OCI-LY7 (cell line): ENCODE results near the gene ETS2. TPM values are rescaled to one million over a fixed set of nuclear protein-coding genes. Genes with fewer than 3 reads are reported as not detected.
A peak's percentile ranks its signal among the peaks of the same experiment; 100 is the strongest.

Experiments
- BruUV-seq: library from RNA; stranded (reverse); fragments of 400-500 nt; replicated peaks from 2 replicates; lab custom pipeline; 2021; lab: Mats Ljungman, UMichigan
- CTCF ChIA-PET: fragments of 300-600 bp; sonication (Branson Sonifier 250); formaldehyde crosslinking; loops from one replicate; lab custom pipeline; 2022; ENCODE audit warnings: antibody characterized with exemption; ENCODE audit not compliant: unreplicated experiment; lab: Charles Lee
- POLR2A ChIA-PET: fragments of 300-600 bp; sonication (Branson Sonifier 250); formaldehyde crosslinking; loops from one replicate; lab custom pipeline; 2022; ENCODE audit warnings: antibody characterized with exemption; lab: Charles Lee
- DNase-seq: peaks from one replicate; pipeline ENCODE4 v3.0.0-alpha.2; 2015; ENCODE audit warnings: low spot score
- H2AFZ ChIP-seq: fragments of 200-600 bp; sonication (generic), shearing (Covaris generic); 2 replicates; pipeline ENCODE4 v1.6.1; 2014; ENCODE audit warnings: mild to moderate bottlenecking, antibody characterized with exemption, low read length, moderate library complexity
- H3K27ac ChIP-seq: fragments of 200-600 bp; sonication (generic); 2 replicates; pipeline ENCODE4 v1.5.1; 2014; ENCODE audit warnings: mixed run types, low read depth, mild to moderate bottlenecking, moderate library complexity, low read length, inconsistent platforms; ENCODE audit not compliant: poor library complexity, severe bottlenecking
- H3K36me3 ChIP-seq: fragments of 200-600 bp; sonication (generic); 2 replicates; pipeline ENCODE4 v1.6.1; 2014; ENCODE audit warnings: mild to moderate bottlenecking, antibody characterized with exemption, low read length, moderate library complexity, mixed read lengths; ENCODE audit not compliant: insufficient read depth
- H3K4me1 ChIP-seq: fragments of 200-600 bp; sonication (generic); 2 replicates; pipeline ENCODE4 v1.5.1; 2014; ENCODE audit warnings: mild to moderate bottlenecking, low read length; ENCODE audit not compliant: insufficient read depth, poor library complexity, severe bottlenecking
- H3K4me2 ChIP-seq: fragments of 200-600 bp; sonication (generic); 2 replicates; pipeline ENCODE4 v1.6.1; 2014; ENCODE audit warnings: mild to moderate bottlenecking, low read length
- H3K4me3 ChIP-seq: fragments of 200-600 bp; sonication (generic); 2 replicates; pipeline ENCODE4 v1.5.1; 2014; ENCODE audit warnings: mild to moderate bottlenecking, low read depth, low read length; ENCODE audit not compliant: poor library complexity, severe bottlenecking
- H3K79me2 ChIP-seq: fragments of 200-600 bp; sonication (generic); 2 replicates; pipeline ENCODE4 v1.6.1; 2016; ENCODE audit warnings: low read depth, mild to moderate bottlenecking, low read length, moderate library complexity, mixed read lengths; ENCODE audit not compliant: insufficient read depth
- H3K9me2 ChIP-seq: fragments of 200-600 bp; sonication (generic); 2 replicates; pipeline ENCODE4 v1.6.1; 2016; ENCODE audit warnings: mild to moderate bottlenecking, low read length, mixed read lengths; ENCODE audit not compliant: insufficient read depth
- H3K9me3 ChIP-seq: fragments of 200-600 bp; sonication (generic); 2 replicates; pipeline ENCODE4 v1.6.1; 2014; ENCODE audit warnings: mild to moderate bottlenecking, mixed run types, low read length, mixed read lengths
- H4K20me1 ChIP-seq: fragments of 200-600 bp; sonication (generic); 2 replicates; pipeline ENCODE4 v1.6.1; 2014; ENCODE audit warnings: mild to moderate bottlenecking, antibody characterized with exemption, low read length, moderate library complexity, mixed read lengths; ENCODE audit not compliant: insufficient read depth
- CTCF ChIP-seq: fragments of 200-600 bp; sonication (generic); conservative IDR thresholded peaks from 2 replicates; pipeline ENCODE4 v1.5.1; 2014; ENCODE audit warnings: mild to moderate bottlenecking, antibody characterized with exemption, low read length, moderate library complexity, mixed read lengths
- EZH2phosphoT487 ChIP-seq: fragments of 200-600 bp; sonication (generic); IDR thresholded peaks from 2 replicates; pipeline ENCODE4 v1.6.1; 2018; ENCODE audit warnings: low read depth, borderline replicate concordance, mild to moderate bottlenecking, mixed run types, antibody characterized with exemption, low read length, moderate library complexity, mixed read lengths
- intact Hi-C: fragments of 100-400 bp; cut with micrococcal nuclease; formaldehyde crosslinking; loops from one replicate; pipeline ENCODE4 v1.10.0; 2022; ENCODE audit not compliant: unreplicated experiment
- total RNA-seq, 2 experiments: library from RNA; depleted of rRNA in 1 of 2; stranded (reverse); fragments of >200 nt in 1 of 2; shearing (Covaris generic) in 1 of 2; gene quantifications; 2 replicates each; pipeline ENCODE4 v1.2.3, GENCODE V29; 2014 to 2022

Gene ETS2
- total RNA-seq, 2 experiments from 2014 or later = 9.8 to 24.1 TPM

- intact Hi-C loops = loop anchor here (5.0 kb wide), 2 partner anchors 55 to 75 kb away; no protein-coding TSS in a partner anchor
- H3K36me3 ChIP-seq = peaks cover 39% of the 10 kb centered on the region
- no TSS peak for BruUV-seq
- no peak for DNase-seq
- TF ChIP-seq CTCF (no peak), EZH2phosphoT487 (no peak)
- peaks cover 34% of the 10 kb centered on the region for H3K79me2 ChIP-seq
- peak overlapping the region; percentile 88 for H3K4me2 ChIP-seq
- H3K9me2 ChIP-seq = no peaks in the 10 kb centered on the region
- ChIA-PET CTCF (interaction anchor here (0.5 kb wide), 1 partner anchor 1112 kb away, joined by 3 read pairs; no protein-coding TSS in a partner anchor), POLR2A (interaction anchor here (0.6 to 1.8 kb wide), 6 partner anchors 25 to 177 kb away, joined by 3 to 7 read pairs (median 4); no protein-coding TSS in a partner anchor)
- 0 out of 2 replicates have a peak, but pooled peaks cover 4% of the 10 kb centered on the region for H4K20me1 ChIP-seq
- H3K9me3 ChIP-seq = 0 out of 2 replicates have a peak, but pooled peaks cover 3% of the 10 kb centered on the region
- H3K4me1 ChIP-seq = peaks cover 41% of the 10 kb centered on the region
- H3K4me3 ChIP-seq = peak overlapping the region; percentile 88
- no peak overlapping the region for H3K27ac ChIP-seq
- H2AFZ ChIP-seq = peak overlapping the region; percentile 80; the same call in 1 of the 2 replicates
Observed at GRCh38 chr21:38806942-38807284, 1.2 kb downstream of the ETS2 start.

- Histone ChIP-seq H3K9me3 (0 out of 2 replicates have a peak, but pooled peaks cover 3% of the 10 kb centered on the region), H3K27ac (no peak overlapping the region), H2AFZ (no peak overlapping the region), H3K4me3 (peak overlapping the region; percentile 88), H3K9me2 (no peaks in the 10 kb centered on the region), H3K4me2 (peak overlapping the region; percentile 88), H3K36me3 (peaks cover 44% of the 10 kb centered on the region), H3K79me2 (peaks cover 34% of the 10 kb centered on the region), H3K4me1 (peaks cover 41% of the 10 kb centered on the region), H4K20me1 (0 out of 2 replicates have a peak, but pooled peaks cover 4% of the 10 kb centered on the region)
- CTCF ChIA-PET = interaction anchor here (0.5 kb wide), 2 partner anchors 29 to 1112 kb away, joined by 3 to 7 read pairs; no protein-coding TSS in a partner anchor
- POLR2A ChIA-PET = interaction anchor here (0.6 to 1.8 kb wide), 12 partner anchors 10 to 177 kb away, joined by 3 to 7 read pairs (median 4); no protein-coding TSS in a partner anchor
- DNase-seq = no peak
- TF ChIP-seq EZH2phosphoT487 = no peak
- no peak for TF ChIP-seq CTCF
- intact Hi-C loops = loop anchor here (5.0 kb wide), 2 partner anchors 55 to 75 kb away; no protein-coding TSS in a partner anchor
- BruUV-seq = TSS peak; percentile 60
Observed at GRCh38 chr21:38807441-38807871, 1.7 kb downstream of the ETS2 start.

- H3K9me3 ChIP-seq = 0 out of 2 replicates have a peak, but pooled peaks cover 3% of the 10 kb centered on the region
- H2AFZ ChIP-seq = no peak overlapping the region
- H3K36me3 ChIP-seq = peaks cover 47% of the 10 kb centered on the region
- H3K4me1 ChIP-seq = peaks cover 41% of the 10 kb centered on the region
- H3K27ac ChIP-seq = no peak overlapping the region
- H3K4me3 ChIP-seq = peak overlapping the region; percentile 88
- peaks cover 34% of the 10 kb centered on the region for H3K79me2 ChIP-seq
- H3K9me2 ChIP-seq = no peaks in the 10 kb centered on the region
- ChIA-PET CTCF (no interaction called here), POLR2A (interaction anchor here (0.7 to 1.8 kb wide), 8 partner anchors 10 to 166 kb away, joined by 4 to 7 read pairs (median 4); no protein-coding TSS in a partner anchor)
- intact Hi-C loops = loop anchor here (5.0 kb wide), 2 partner anchors 54 to 76 kb away; no protein-coding TSS in a partner anchor
- H4K20me1 ChIP-seq = 0 out of 2 replicates have a peak, but pooled peaks cover 4% of the 10 kb centered on the region
- BruUV-seq = no TSS peak
- H3K4me2 ChIP-seq = peak overlapping the region; percentile 88
- TF ChIP-seq EZH2phosphoT487 = no peak
- no peak for TF ChIP-seq CTCF
- no peak for DNase-seq
Observed at GRCh38 chr21:38807986-38808385, 2.3 kb downstream of the ETS2 start.
